Uterine smooth muscle cell (primary cell): Measurements from ENCODE around the gene DCLRE1A. TPM values are rescaled to one million over a fixed set of nuclear protein-coding genes. Genes with fewer than 3 reads are reported as not detected.

Experiments used
- total RNA-seq: library from RNA; depleted of rRNA; stranded (reverse); fragments of >200 nt; gene quantifications from 2 replicates; pipeline ENCODE4 v1.2.3, GENCODE V29; 2014

DCLRE1A gene
- total RNA-seq = 9.1 and 13.1 TPM in 2 replicates

GRCh38 chr10:113854013-113854760 is at the start of gene DCLRE1A, which contains the start of gene NHLRC2:
DCLRE1A (minus strand) TSS chr10:113854082; CDS start chr10:113853182, 900 bp downstream.
NHLRC2 (plus strand) TSS chr10:113854661; CDS start chr10:113854873, 212 bp downstream.

Other genes with a start within 250 kb of the DCLRE1A start
- gene NRAP, start 190.0 kb downstream of the DCLRE1A start, total RNA-seq = not detected in 2 replicates
- gene CASP7, start 174.2 kb downstream of the DCLRE1A start, total RNA-seq = 18.0 and 28.9 TPM in 2 replicates
- not detected in 2 replicates for gene PLEKHS1, start 102.4 kb downstream of the DCLRE1A start, total RNA-seq
- gene NHLRC2, start 579 bp upstream of the DCLRE1A start, total RNA-seq = 18.6 and 23.9 TPM in 2 replicates
- not detected in 2 replicates for gene ADRB1, start 189.8 kb upstream of the DCLRE1A start, total RNA-seq